GM19467 (cell line): ENCODE measurements around the gene TXNL1.
"Not testable (repeated sequence)": the region's sequence is repeated elsewhere in the genome, so short reads cannot be mapped to it uniquely, and the experiment has no call there.

Experiments used
- ATAC-seq: cut with Tn5 transposase; IDR thresholded peaks from one replicate; pipeline ENCODE4 v1.9.1; 2021; ENCODE audit warnings: mild to moderate bottlenecking, moderate library complexity; ENCODE audit not compliant: unreplicated experiment

Gene TXNL1

GRCh38 chr18:56572267-56572666, 66.1 kb downstream of the TXNL1 start:
- ATAC-seq = not testable (repeated sequence)

- no peak for ATAC-seq
Observed at GRCh38 chr18:56570978-56571377, 67.4 kb downstream of the TXNL1 start.

- no peak for ATAC-seq
Observed at GRCh38 chr18:56569416-56569815, 69.0 kb downstream of the TXNL1 start.

- ATAC-seq = no peak
Observed at GRCh38 chr18:56568986-56569385, 69.4 kb downstream of the TXNL1 start.

GRCh38 chr18:56565551-56566345, 72.6 kb downstream of the TXNL1 start:
- no peak for ATAC-seq

GRCh38 chr18:56565046-56565445, 73.3 kb downstream of the TXNL1 start:
- no peak for ATAC-seq

GRCh38 chr18:56563568-56563967, 74.8 kb downstream of the TXNL1 start:
- ATAC-seq = no peak

GRCh38 chr18:56562479-56562878, 75.9 kb downstream of the TXNL1 start:
- ATAC-seq = no peak

GRCh38 chr18:56560992-56561391, 77.4 kb downstream of the TXNL1 start:
- no peak for ATAC-seq

- no peak for ATAC-seq
Observed at GRCh38 chr18:56559044-56559443, 79.3 kb downstream of the TXNL1 start.

GRCh38 chr18:56556907-56557306, 81.5 kb downstream of the TXNL1 start:
- ATAC-seq = no peak

- ATAC-seq = no peak
Observed at GRCh38 chr18:56550121-56550520, 88.3 kb downstream of the TXNL1 start.
